K562 (cell line): ENCODE results near the gene MLH1. TPM values are rescaled to one million over a fixed set of nuclear protein-coding genes. Genes with fewer than 3 reads are reported as not detected.

Experiments
- ATAC-seq: fragments of 200-7000 bp; cut with Tn5 transposase; 3 replicates; pipeline ENCODE4 v1.9.1; 2020; ENCODE audit warnings: moderate library complexity
- BruUV-seq: library from RNA; stranded (reverse); fragments of 400-500 nt; replicated peaks from 2 replicates; lab custom pipeline; 2021; lab: Mats Ljungman, UMichigan
- CTCF ChIA-PET: fragments of 300-600 bp; formaldehyde crosslinking; extraction: SDS; loops from one replicate; lab custom pipeline; 2021; ENCODE audit warnings: low intra/inter-chr PET ratio; lab: Yijun Ruan, JAX
- POLR2A ChIA-PET: fragments of 300-600, 350-650 bp; sonication (Branson Sonifier 250); formaldehyde crosslinking; extraction: SDS; loops from one replicate; lab custom pipeline; 2021; ENCODE audit warnings: antibody characterized with exemption, inconsistent platforms; lab: Yijun Ruan, JAX
- DNase-seq, 4 experiments: peaks; one replicate each; pipeline versions ENCODE4 v3.0.0 to v3.0.0-alpha.2; 2011 to 2018; ENCODE audit warnings: low spot score in 3 of 4, mixed read lengths in 3 of 4; ENCODE audit errors: extremely low read depth in 1 of 4
- FAIRE-seq: peaks from 2 replicates; lab custom pipeline; 2011; peaks lifted over from hg19 to GRCh38; lab: Jason Lieb, UNC
- H2AFZ ChIP-seq: 2 replicates; pipeline ENCODE4 v1.6.0; 2011; ENCODE audit warnings: low read depth, low read length, control low read depth, inconsistent platforms
- H3K27ac ChIP-seq: fragments of 200-600 bp; 3 replicates; pipeline ENCODE4 v1.8.0; 2011; ENCODE audit warnings: low read depth, mild to moderate bottlenecking, control low read depth, inconsistent platforms, low read length, moderate library complexity, mixed read lengths; ENCODE audit errors: extremely low read depth
- H3K27me3 ChIP-seq, 2 experiments: fragments of 300-600 bp in 1 of 2; 2 replicates in 1 of 2; 3 replicates in 1 of 2; pipeline versions ENCODE4 v1.6.0 to v1.8.0; 2011; ENCODE audit warnings: inconsistent platforms in 2 of 2, low read length in 2 of 2, mild to moderate bottlenecking in 1 of 2, mixed read lengths in 1 of 2, moderate library complexity in 1 of 2; ENCODE audit not compliant: control insufficient read depth in 2 of 2, insufficient read depth in 2 of 2
- H3K36me3 ChIP-seq: fragments of 300-600 bp; 3 replicates; pipeline ENCODE4 v1.8.0; 2011; ENCODE audit warnings: mild to moderate bottlenecking, low read length, inconsistent platforms; ENCODE audit not compliant: control insufficient read depth, insufficient read depth
- H3K4me1 ChIP-seq, 2 experiments: fragments of 200-600 bp in 1 of 2; replicated peaks in 1 of 2; 2 replicates in 1 of 2; 3 replicates in 1 of 2; pipeline versions ENCODE4 v1.5.1 to v1.8.0; 2011; ENCODE audit warnings: inconsistent platforms in 2 of 2, low read length in 2 of 2, mild to moderate bottlenecking in 1 of 2, mixed read lengths in 1 of 2, moderate library complexity in 1 of 2; ENCODE audit not compliant: control insufficient read depth in 2 of 2, insufficient read depth in 2 of 2
- H3K4me2 ChIP-seq: 2 replicates; pipeline ENCODE4 v1.6.1; 2011; ENCODE audit warnings: low read length, control low read depth, inconsistent platforms, mixed read lengths; ENCODE audit not compliant: insufficient read depth
- H3K4me3 ChIP-seq: fragments of 200-600 bp; sonication (generic), shearing (Covaris generic); 2 replicates; pipeline ENCODE4 v1.5.1; 2016; ENCODE audit warnings: control low read depth, inconsistent platforms
- H3K79me2 ChIP-seq: fragments of 200-600 bp; 3 replicates; pipeline ENCODE4 v1.8.0; 2011; ENCODE audit warnings: low read length, inconsistent platforms; ENCODE audit not compliant: control insufficient read depth, insufficient read depth
- H3K9ac ChIP-seq, 2 experiments: 2 replicates each; pipeline versions ENCODE4 v1.6.0 to v1.6.1; 2011; ENCODE audit warnings: low read depth in 2 of 2, low read length in 2 of 2, control low read depth in 1 of 2, inconsistent platforms in 1 of 2, mild to moderate bottlenecking in 1 of 2, mixed read lengths in 1 of 2; ENCODE audit not compliant: insufficient read depth in 1 of 2
- H3K9me1 ChIP-seq: one replicate; pipeline ENCODE4 v1.6.0; 2011; ENCODE audit warnings: inconsistent platforms, mild to moderate bottlenecking, low read length, moderate library complexity; ENCODE audit not compliant: control insufficient read depth, insufficient read depth
- H3K9me3 ChIP-seq: replicated peaks from 2 replicates; pipeline ENCODE4 v1.5.1; 2011; ENCODE audit warnings: low read depth, low read length, inconsistent platforms; ENCODE audit not compliant: control insufficient read depth, insufficient read depth
- H4K20me1 ChIP-seq: replicated peaks from 2 replicates; pipeline ENCODE4 v1.6.1; 2011; ENCODE audit warnings: low read length, inconsistent platforms, mixed read lengths; ENCODE audit not compliant: control insufficient read depth, insufficient read depth
- CEBPB ChIP-seq: fragments of 450-650 bp; IDR thresholded peaks from 2 replicates; pipeline ENCODE4 v1.6.1; 2016; ENCODE audit warnings: missing genetic modification characterization, missing compliant biosample characterization
- HLTF ChIP-seq: fragments of 450-650 bp; IDR thresholded peaks from 2 replicates; pipeline ENCODE4 v1.6.1; 2016
- HNRNPH1 ChIP-seq: fragments of 200-400 bp; formaldehyde crosslinking; optimal IDR thresholded peaks from 2 replicates; pipeline ENCODE3; 2017; ENCODE audit warnings: low read depth, mild to moderate bottlenecking, low read length, moderate library complexity
- PML ChIP-seq: IDR thresholded peaks from 2 replicates; pipeline ENCODE4 v1.6.1; 2012; ENCODE audit warnings: low read length, inconsistent platforms
- SP2 ChIP-seq: IDR thresholded peaks from 2 replicates; pipeline ENCODE4 v1.6.1; 2011; ENCODE audit warnings: mild to moderate bottlenecking, low read depth, low read length, moderate library complexity; ENCODE audit not compliant: poor library complexity, severe bottlenecking; ENCODE audit errors: extremely low read depth
- ZBED1 ChIP-seq: IDR thresholded peaks from 2 replicates; pipeline ENCODE4 v1.6.1; 2014
- ZNF316 ChIP-seq: fragments of 450-650 bp; IDR thresholded peaks from 2 replicates; pipeline ENCODE4 v1.6.1; 2016
- WGBS: fragments of 100-300 bp; shearing (Covaris generic); methylation state at CpG from one replicate; pipeline ENCODE4 v1.1.6; 2016; ENCODE audit warnings: low coverage, mixed read lengths; ENCODE audit not compliant: insufficient coverage; ENCODE audit errors: missing lambda C conversion rate; 5-methylcytosine and 5-hydroxymethylcytosine counted together
- in situ Hi-C: fragments of 300-500 bp; cut with MboI; formaldehyde crosslinking; loops from 4 replicates; pipeline ENCODE4 v1.15.0; 2018; ENCODE audit warnings: inconsistent platforms, mixed read lengths
- intact Hi-C: fragments of 100-400 bp; cut with micrococcal nuclease; formaldehyde crosslinking; loops from 2 replicates; pipeline ENCODE4 v1.14.2; 2022
- polyA plus RNA-seq, 8 experiments: library from polyadenylated mRNA; depleted of rRNA in 4 of 8; stranded (reverse) in 5 of 8; unstranded in 3 of 8; fragments of >200 nt; fragmentation: Nextera tagmentation in 2 of 8; fragmentation: Illumina TruSeq in 1 of 8; extraction: Ambion mirVana in 2 of 8; extraction: Trizol in 1 of 8; gene quantifications; 2 replicates each; pipeline versions ENCODE4 v1.2.1 to v1.2.3, GENCODE V29; 2011 to 2014; ENCODE audit warnings: inconsistent platforms in 1 of 8, missing spikeins in 1 of 8
- total RNA-seq, 7 experiments: library from RNA; depleted of rRNA in 6 of 7; stranded (reverse); fragments of >200 nt in 6 of 7; fragmentation: Illumina TruSeq in 2 of 7; extraction: Trizol in 2 of 7; gene quantifications; 2 replicates each; pipeline versions ENCODE4 v1.2.1 to v1.2.3, GENCODE V29; 2011 to 2021; ENCODE audit warnings: low replicate concordance in 1 of 7
- TF ChIP-seq, protein P1 (sequence below), 2 experiments: fragments of 450-650 bp in 1 of 2; sonication (generic) in 1 of 2; formaldehyde crosslinking in 1 of 2; IDR thresholded peaks in 1 of 2; conservative IDR thresholded peaks in 1 of 2; 2 replicates each; pipeline versions ENCODE4 v1.6.1 to v1.8.1; 2016 to 2023; ENCODE audit warnings: mild to moderate bottlenecking in 2 of 2, moderate library complexity in 2 of 2, inconsistent platforms in 1 of 2, missing genetic modification reagents in 1 of 2
- TF ChIP-seq, protein P2 (sequence below): sonication (generic); formaldehyde crosslinking; IDR thresholded peaks from 2 replicates; pipeline ENCODE4 v1.8.1; 2023; ENCODE audit warnings: mild to moderate bottlenecking, missing genetic modification reagents, moderate library complexity

Gene MLH1
- total and polyA plus RNA-seq, 9 of the 15 experiments (the other 6 are each of a cell fraction or from before 2014, with no cell fraction given) = 76.4 to 155 (median 117) TPM

DNA sequence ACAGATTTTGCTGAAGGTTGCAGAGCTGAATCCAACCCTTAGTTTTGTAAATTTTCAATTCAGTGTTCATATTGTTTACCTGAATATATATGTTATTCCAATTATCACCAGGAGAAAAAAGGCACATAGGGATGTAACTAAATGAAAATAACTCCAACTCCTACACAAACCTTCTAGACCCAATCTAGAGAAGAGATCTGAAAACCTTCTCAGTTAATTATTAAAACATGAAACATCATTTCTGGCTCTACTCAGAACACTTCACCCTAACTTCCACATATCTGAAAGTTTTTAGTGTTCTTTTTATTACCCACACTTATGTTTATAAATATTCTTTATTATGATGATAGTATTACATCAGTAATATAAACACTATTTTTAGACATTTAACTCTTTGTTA, 104.5 kb downstream of the MLH1 start:
- no peak for FAIRE-seq
- no peaks in the 10 kb centered on the region for H4K20me1 ChIP-seq
- in situ Hi-C loops = no loop called here
- DNase-seq = no peak
- H3K4me2 ChIP-seq = no peak overlapping the region
- no peak overlapping the region for H3K9ac ChIP-seq
- H3K9me3 ChIP-seq = no peaks in the 10 kb centered on the region
- TF ChIP-seq HNRNPH1 = no peak
- TF ChIP-seq HLTF = no peak
- no peak for TF ChIP-seq PML
- TF ChIP-seq SP2 = no peak
- TF ChIP-seq, all 486 proteins: peak for 0
- intact Hi-C loops = no loop called here
- no peaks in the 10 kb centered on the region for H3K4me1 ChIP-seq
- H3K27me3 ChIP-seq = no peaks in the 10 kb centered on the region
- POLR2A ChIA-PET = interaction anchor here (1.2 kb wide), 2 partner anchors 9 to 12 kb away, joined by 3 read pairs; no protein-coding TSS in a partner anchor
- H2AFZ ChIP-seq = no peak overlapping the region
- CTCF ChIA-PET = no interaction called here
- ATAC-seq = no peak
- peaks cover 4% of the 10 kb centered on the region; the same call in 1 of the 3 replicates for H3K36me3 ChIP-seq
- H3K27ac ChIP-seq = no peak overlapping the region
- H3K4me3 ChIP-seq = no peak overlapping the region
- no peaks in the 10 kb centered on the region for H3K79me2 ChIP-seq
- no TSS peak for BruUV-seq
- no peaks in the 10 kb centered on the region for H3K9me1 ChIP-seq

DNA sequence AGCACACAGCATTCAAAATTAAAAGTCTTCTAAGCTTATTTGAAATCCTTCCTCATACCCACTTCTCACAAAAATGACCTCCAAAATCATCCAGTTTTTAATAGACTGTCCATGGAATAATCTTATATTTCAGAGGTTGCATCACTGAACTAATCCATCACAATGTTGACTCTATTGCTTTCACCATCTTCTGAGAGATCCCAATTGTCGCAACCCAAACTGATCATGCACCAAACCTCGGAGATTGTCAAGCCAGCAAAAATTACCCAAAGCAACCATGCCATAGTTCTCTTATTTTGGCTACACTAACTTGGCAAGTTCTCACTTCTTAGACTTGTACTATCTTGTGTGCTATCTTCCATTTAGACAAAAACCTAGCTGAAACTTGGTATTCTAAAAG, 105.6 kb downstream of the MLH1 start:
- H3K27ac ChIP-seq = no peak overlapping the region
- intact Hi-C loops (no loop called here), in situ Hi-C loops (no loop called here)
- no peaks in the 10 kb centered on the region for H3K27me3 ChIP-seq
- no peak overlapping the region for H3K9ac ChIP-seq
- no peaks in the 10 kb centered on the region for H3K4me1 ChIP-seq
- no peak overlapping the region for H2AFZ ChIP-seq
- 89% methylated on average over 2 of the region's 2 CpGs for WGBS
- H3K4me2 ChIP-seq = no peak overlapping the region
- H3K79me2 ChIP-seq = no peaks in the 10 kb centered on the region
- H3K9me1 ChIP-seq = no peaks in the 10 kb centered on the region
- no peaks in the 10 kb centered on the region for H4K20me1 ChIP-seq
- DNase-seq (no peak), FAIRE-seq (no peak), ATAC-seq (no peak)
- TF ChIP-seq, protein P1, sequence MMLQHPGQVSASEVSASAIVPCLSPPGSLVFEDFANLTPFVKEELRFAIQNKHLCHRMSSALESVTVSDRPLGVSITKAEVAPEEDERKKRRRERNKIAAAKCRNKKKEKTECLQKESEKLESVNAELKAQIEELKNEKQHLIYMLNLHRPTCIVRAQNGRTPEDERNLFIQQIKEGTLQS (IDR thresholded peaks at IDR 0.05) = peak; percentile 36
- TF ChIP-seq, protein P1 (CRISPR knock-in tag; conservative IDR thresholded peaks at IDR 0.05) = no peak
- TF ChIP-seq ZNF316 (peak; percentile 10; the same call in 1 of the 2 replicates), ZBED1 (no peak), CEBPB (tag) (peak; percentile 34; the same call in 1 of the 2 replicates)
- TF ChIP-seq, protein P2, sequence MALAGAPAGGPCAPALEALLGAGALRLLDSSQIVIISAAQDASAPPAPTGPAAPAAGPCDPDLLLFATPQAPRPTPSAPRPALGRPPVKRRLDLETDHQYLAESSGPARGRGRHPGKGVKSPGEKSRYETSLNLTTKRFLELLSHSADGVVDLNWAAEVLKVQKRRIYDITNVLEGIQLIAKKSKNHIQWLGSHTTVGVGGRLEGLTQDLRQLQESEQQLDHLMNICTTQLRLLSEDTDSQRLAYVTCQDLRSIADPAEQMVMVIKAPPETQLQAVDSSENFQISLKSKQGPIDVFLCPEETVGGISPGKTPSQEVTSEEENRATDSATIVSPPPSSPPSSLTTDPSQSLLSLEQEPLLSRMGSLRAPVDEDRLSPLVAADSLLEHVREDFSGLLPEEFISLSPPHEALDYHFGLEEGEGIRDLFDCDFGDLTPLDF (CRISPR knock-in tag) = no peak
- POLR2A ChIA-PET = interaction anchor here (1.0 to 1.2 kb wide), 2 partner anchors 11 to 17 kb away, joined by 3 read pairs; no protein-coding TSS in a partner anchor
- H3K9me3 ChIP-seq = no peaks in the 10 kb centered on the region
- no peak overlapping the region for H3K4me3 ChIP-seq
- CTCF ChIA-PET = no interaction called here
- no TSS peak for BruUV-seq
- peaks cover 4% of the 10 kb centered on the region; the same call in 1 of the 3 replicates for H3K36me3 ChIP-seq
